Cardiac septum (tissue), 1 donor: Measurements from ENCODE around the gene POLR1G. TPM values are rescaled to one million over a fixed set of nuclear protein-coding genes. Genes with fewer than 3 reads are reported as not detected.

ENCODE experiments used
- microRNA-seq: library from miRNA; unstranded; fragments of <30 nt; microRNA quantifications from one replicate; pipeline ENCODE4 v1.2.0, GENCODE V29; 2020
- total RNA-seq: library from RNA; stranded (reverse); fragmentation: NEBNext Ultra II Directional; extraction: Animal tissue kit (Norgen Biotek cat#: 25700); gene quantifications from one replicate; pipeline ENCODE4 v1.2.1, GENCODE V29; 2021
- donor health status: DM: no; HTN: no; CAD: no.

POLR1G gene
- total RNA-seq, 1 donor from 2014 or later: 3.2 TPM

Small RNA genes lying within 50 kb of the gene (microRNA-seq; reads per million reads assigned to microRNA genes)
- not detected for gene MIR6088

Other genes starting within 250 kb of the POLR1G start
- not detected for gene NKPD1, start 245.7 kb upstream of the POLR1G start, total RNA-seq
- 19.9 TPM for gene TRAPPC6A, start 228.4 kb upstream of the POLR1G start, total RNA-seq
- 5.0 TPM for gene BLOC1S3, start 227.9 kb upstream of the POLR1G start, total RNA-seq
- gene EXOC3L2, start 161.2 kb upstream of the POLR1G start, total RNA-seq: 1.7 TPM
- 36.6 TPM for gene MARK4, start 155.4 kb upstream of the POLR1G start, total RNA-seq
- 2,391 TPM for gene CKM, start 83.8 kb upstream of the POLR1G start, total RNA-seq
- not detected for gene KLC3, start 65.9 kb upstream of the POLR1G start, total RNA-seq
- gene ERCC2, start 36.1 kb upstream of the POLR1G start, total RNA-seq: 12.4 TPM
- 119 TPM for gene PPP1R13L, start 1.6 kb upstream of the POLR1G start, total RNA-seq
- 89.0 TPM for gene ERCC1, start 17.3 kb downstream of the POLR1G start, total RNA-seq
- 0.94 TPM for gene FOSB, start 61.4 kb downstream of the POLR1G start, total RNA-seq
- 15.1 TPM for gene RTN2, start 90.4 kb downstream of the POLR1G start, total RNA-seq
- 0.59 TPM for gene PPM1N, start 91.8 kb downstream of the POLR1G start, total RNA-seq
- 60.4 TPM for gene VASP, start 100.8 kb downstream of the POLR1G start, total RNA-seq
- 15.3 TPM for gene OPA3, start 178.2 kb downstream of the POLR1G start, total RNA-seq
- 6.9 TPM for gene GPR4, start 195.6 kb downstream of the POLR1G start, total RNA-seq
- gene EML2, start 232.8 kb downstream of the POLR1G start, total RNA-seq: 45.8 TPM